ENCODE data around the gene ARHGAP25.

The ARHGAP25 gene

GRCh38 chr2:68853915-68854314 lies 119.3 kb downstream of the ARHGAP25 start:
- no peak for TF ChIP-seq CTCF (IDR thresholded peaks at IDR 0.05; ENCODE audit: control insufficient read depth, extremely low read depth, insufficient read depth)
- DNase-seq (ENCODE audit: low read depth) = no peak
- H3K4me3 ChIP-seq (ENCODE audit: low read depth, low read length) = no peak overlapping the region

DNA sequence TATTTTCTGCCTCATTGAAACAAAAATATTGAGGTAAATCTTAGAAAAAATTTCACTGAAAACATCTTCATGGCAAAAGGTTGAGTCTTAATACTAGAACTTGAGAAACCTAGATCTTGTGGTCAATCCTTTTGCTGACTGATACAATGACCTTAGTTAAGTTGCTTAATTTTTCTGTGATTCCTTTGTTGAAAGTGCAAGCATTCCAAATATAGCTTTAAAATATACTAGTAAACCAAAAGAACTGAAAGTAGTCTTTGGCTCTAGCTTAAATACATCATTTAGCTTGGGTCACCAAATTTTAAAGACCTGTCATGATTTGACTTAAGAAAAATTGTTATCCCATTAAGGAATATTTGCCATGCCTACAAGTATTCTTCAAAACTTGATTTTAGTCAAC lies 119.9 kb downstream of the ARHGAP25 start:
- no peak for TF ChIP-seq CTCF (IDR thresholded peaks at IDR 0.05; ENCODE audit: control insufficient read depth, extremely low read depth, insufficient read depth)

DNA sequence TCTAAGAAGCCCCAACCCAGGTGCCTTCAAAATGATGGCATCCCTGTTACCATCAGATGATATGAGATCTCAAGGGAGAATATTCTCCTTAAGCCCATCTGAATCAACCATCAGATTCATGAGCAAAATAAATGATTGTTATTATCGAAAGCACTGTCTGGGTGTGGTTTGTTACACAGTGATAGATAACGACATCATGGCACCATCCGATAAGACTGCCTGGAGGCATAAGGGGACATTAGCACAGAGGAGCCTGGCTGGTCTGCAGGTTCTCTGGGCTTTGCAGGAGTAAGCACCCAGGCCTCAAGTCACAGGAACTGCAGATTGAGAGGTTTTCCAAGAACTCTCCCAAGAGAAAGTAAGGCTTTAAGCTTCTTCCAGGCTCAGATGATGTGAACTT lies 120.9 kb downstream of the ARHGAP25 start:
- no peak for DNase-seq (ENCODE audit: low read depth)
- TF ChIP-seq CTCF (IDR thresholded peaks at IDR 0.05; ENCODE audit: control insufficient read depth, extremely low read depth, insufficient read depth) = no peak
- no peak overlapping the region for H3K4me3 ChIP-seq (ENCODE audit: low read depth, low read length)

More for the DNA sequence above, 119.9 kb downstream of the ARHGAP25 start:
- no peak for DNase-seq (ENCODE audit: low read depth)
- no peak overlapping the region for H3K4me3 ChIP-seq (ENCODE audit: low read depth, low read length)

DNA sequence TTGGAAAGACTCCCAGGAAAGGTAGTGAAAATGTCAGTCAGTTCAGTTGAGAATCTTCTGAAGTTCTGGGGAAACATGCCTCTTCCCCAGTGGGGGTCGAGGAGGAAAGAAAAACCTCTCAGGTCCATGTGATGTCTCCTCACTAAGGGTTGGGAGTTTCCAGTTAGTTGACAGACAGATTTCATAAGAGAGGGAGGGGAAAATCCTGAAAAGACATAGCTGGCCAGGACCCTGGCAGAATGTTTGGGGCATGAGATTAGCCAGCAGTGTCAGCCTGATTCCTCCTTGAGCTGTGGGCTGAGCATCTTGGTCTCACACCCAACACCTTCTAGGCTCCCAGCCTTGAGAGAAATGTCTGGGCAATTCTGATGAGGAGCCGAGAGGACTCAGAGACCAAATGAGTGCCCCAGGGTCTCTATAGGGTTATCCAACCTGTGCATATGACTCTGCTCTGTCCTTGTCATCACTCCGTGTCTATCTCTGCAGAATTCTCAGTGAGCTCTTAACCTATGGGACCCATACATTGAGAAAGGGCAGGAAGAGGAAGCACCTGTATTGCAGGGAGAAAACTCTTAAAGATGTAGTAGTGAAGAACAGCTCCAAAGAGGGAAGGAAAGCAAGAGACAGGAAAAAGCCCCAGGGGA lies 122.7 kb downstream of the ARHGAP25 start:
- H3K4me3 ChIP-seq (ENCODE audit: low read depth, low read length) = no peak overlapping the region
- TF ChIP-seq CTCF (IDR thresholded peaks at IDR 0.05; ENCODE audit: control insufficient read depth, extremely low read depth, insufficient read depth) = no peak
- DNase-seq (ENCODE audit: low read depth) = no peak

GRCh38 chr2:68857855-68858456 lies 123.3 kb downstream of the ARHGAP25 start:
- TF ChIP-seq CTCF (IDR thresholded peaks at IDR 0.05; ENCODE audit: control insufficient read depth, extremely low read depth, insufficient read depth) = no peak
- no peak for DNase-seq (ENCODE audit: low read depth)
- H3K4me3 ChIP-seq (ENCODE audit: low read depth, low read length) = no peak overlapping the region

- TF ChIP-seq CTCF (IDR thresholded peaks at IDR 0.05; ENCODE audit: control insufficient read depth, extremely low read depth, insufficient read depth) = no peak
- H3K4me3 ChIP-seq (ENCODE audit: low read depth, low read length) = no peak overlapping the region
- no peak for DNase-seq (ENCODE audit: low read depth)
Measured at GRCh38 chr2:68860111-68860510, 125.5 kb downstream of the ARHGAP25 start.

GRCh38 chr2:68861330-68861729 lies 126.7 kb downstream of the ARHGAP25 start:
- no peak for DNase-seq (ENCODE audit: low read depth)
- TF ChIP-seq CTCF (IDR thresholded peaks at IDR 0.05; ENCODE audit: control insufficient read depth, extremely low read depth, insufficient read depth) = no peak
- no peak overlapping the region for H3K4me3 ChIP-seq (ENCODE audit: low read depth, low read length)

Data from LNCaP clone FGC (cell line).